Measurements from ENCODE around the gene GPRC5D.

DNA sequence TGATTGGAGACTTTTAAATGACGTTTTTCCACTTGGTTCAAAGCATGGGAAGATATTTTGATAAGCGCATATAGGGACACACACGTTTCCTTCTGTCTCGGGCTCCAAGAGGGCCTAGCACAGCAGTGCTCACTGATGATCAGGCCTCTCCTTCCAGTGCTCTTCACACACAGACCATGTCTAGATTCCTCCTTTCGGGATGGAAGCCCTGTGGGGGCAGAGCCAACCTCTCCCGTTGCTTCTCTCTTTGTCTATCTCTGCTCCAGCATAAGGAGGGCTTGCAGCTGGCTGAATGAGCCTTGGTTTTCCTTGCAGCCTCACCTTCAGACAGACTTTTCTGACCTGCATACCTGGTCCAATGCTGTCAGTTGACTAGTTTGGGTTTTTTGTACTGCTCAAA, 22.3 kb downstream of the GPRC5D start:
- TF ChIP-seq, protein P1, sequence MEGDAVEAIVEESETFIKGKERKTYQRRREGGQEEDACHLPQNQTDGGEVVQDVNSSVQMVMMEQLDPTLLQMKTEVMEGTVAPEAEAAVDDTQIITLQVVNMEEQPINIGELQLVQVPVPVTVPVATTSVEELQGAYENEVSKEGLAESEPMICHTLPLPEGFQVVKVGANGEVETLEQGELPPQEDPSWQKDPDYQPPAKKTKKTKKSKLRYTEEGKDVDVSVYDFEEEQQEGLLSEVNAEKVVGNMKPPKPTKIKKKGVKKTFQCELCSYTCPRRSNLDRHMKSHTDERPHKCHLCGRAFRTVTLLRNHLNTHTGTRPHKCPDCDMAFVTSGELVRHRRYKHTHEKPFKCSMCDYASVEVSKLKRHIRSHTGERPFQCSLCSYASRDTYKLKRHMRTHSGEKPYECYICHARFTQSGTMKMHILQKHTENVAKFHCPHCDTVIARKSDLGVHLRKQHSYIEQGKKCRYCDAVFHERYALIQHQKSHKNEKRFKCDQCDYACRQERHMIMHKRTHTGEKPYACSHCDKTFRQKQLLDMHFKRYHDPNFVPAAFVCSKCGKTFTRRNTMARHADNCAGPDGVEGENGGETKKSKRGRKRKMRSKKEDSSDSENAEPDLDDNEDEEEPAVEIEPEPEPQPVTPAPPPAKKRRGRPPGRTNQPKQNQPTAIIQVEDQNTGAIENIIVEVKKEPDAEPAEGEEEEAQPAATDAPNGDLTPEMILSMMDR (IDR thresholded peaks at IDR 0.05; ENCODE audit: poor library complexity, severe bottlenecking) = no peak
- TF ChIP-seq EZH2 (IDR thresholded peaks at IDR 0.05; ENCODE audit: borderline replicate concordance, insufficient read depth, low read length, poor library complexity, severe bottlenecking) (no peak), EP300 (conservative IDR thresholded peaks at IDR 0.05; ENCODE audit: poor library complexity, severe bottlenecking) (no peak), REST (IDR thresholded peaks at IDR 0.05; ENCODE audit: borderline replicate concordance) (no peak), RAD21 (conservative IDR thresholded peaks at IDR 0.05) (no peak)

Data from neural cell (in vitro differentiated cells).